ENCODE measurements around the gene TRANK1. TPM values are rescaled to one million over a fixed set of nuclear protein-coding genes. Genes with fewer than 3 reads are reported as not detected.
"Not testable (repeated sequence)": the region's sequence is repeated elsewhere in the genome, so short reads cannot be mapped to it uniquely, and the experiment has no call there.

TRANK1 gene
- total RNA-seq, 1 donor from 2014 or later, result 27.1 TPM

DNA sequence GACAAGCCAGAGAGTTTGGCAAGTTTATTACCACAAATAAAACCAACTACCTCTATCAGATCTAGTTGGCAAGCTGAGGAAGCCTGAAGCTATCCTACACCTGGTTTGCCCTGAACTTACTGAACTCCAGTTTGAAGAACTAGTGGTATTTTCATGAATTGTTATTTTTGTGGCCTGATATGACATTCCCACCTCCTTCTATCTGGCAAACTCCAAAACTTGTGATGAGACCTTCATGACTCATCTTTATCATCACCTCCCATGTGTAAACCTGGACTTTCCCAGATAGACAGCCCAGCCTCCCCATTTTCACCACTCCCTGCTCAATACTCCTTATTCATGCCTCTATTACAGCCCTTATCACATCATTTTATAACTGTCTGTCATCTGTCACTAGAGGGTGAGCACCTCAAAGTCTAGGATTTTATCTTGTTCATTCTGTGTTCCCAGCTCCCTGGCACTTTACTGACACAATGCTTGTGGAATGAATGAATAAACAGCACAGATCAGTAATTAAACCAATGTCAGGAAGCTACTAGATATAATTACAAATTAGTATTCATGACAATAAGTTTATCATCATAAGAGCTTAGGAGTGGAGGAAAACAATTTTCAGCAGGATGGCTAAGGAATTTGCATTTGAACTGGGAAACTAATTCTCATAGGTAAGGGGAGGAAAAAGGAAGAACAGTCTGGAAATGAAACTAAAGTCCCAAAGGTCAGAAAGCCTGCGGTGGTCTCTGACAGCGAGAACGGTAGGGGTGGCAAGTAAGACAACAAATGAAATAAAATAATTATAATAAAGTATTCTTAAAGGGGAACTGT lies 13.2 kb upstream of the TRANK1 start:
- DNase-seq (ENCODE audit: low spot score), result no peak
- peak; percentile 54 for ATAC-seq

GRCh38 chr3:36957063-36957462 lies 12.2 kb upstream of the TRANK1 start:
- DNase-seq (ENCODE audit: low spot score) (no peak), ATAC-seq (no peak)

DNA sequence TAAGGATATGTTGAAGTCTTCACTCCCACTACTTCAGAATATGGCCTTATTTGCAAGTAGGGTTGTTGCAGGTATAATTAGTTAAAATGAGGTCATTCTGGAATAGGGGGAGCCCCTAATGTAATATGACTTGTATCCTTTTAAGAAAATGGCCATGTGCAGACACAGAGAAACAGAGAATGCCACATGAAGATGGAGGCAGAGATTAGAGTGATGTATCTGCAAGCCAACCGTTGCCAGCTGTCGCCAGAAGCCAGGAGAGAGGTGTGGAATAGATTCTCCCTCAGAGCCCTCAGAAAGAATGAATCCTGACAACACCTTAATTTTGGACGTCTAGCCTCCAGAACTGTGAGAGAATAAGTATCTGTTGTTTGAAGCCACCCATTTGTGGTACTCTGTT lies 11.3 kb upstream of the TRANK1 start:
- ATAC-seq, result no peak

GRCh38 chr3:36954452-36955134 lies 9.7 kb upstream of the TRANK1 start:
- ATAC-seq, result no peak

More for the DNA sequence above, 11.3 kb upstream of the TRANK1 start:
- no peak for DNase-seq (ENCODE audit: low spot score)

DNA sequence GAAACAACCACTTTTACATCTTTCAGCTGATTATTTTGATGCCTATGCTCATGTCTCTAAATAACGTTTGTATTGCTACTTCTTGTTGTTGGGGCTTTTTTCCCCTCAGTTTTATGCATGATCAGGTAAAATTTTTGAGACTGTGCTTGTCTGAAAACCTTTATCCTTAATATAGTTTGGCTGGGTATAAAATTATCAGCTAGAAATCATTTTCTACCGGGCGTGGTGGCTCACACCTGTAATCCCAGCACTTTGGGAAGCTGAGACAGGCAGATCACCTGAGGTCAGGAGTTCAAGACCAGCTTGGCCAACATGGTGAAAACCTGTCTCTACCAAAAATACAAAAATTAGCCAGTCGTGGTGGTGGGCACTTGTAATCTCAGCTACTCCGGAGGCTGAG lies 3.0 kb upstream of the TRANK1 start:
- not testable (repeated sequence) for DNase-seq (ENCODE audit: low spot score); ATAC-seq

More at GRCh38 chr3:36954452-36955134, 9.7 kb upstream of the TRANK1 start:
- no peak for DNase-seq (ENCODE audit: low spot score)

GRCh38 chr3:36945333-36945980 lies 603 bp upstream of the TRANK1 start:
- no peak for DNase-seq (ENCODE audit: low spot score)
- no peak for ATAC-seq

- DNase-seq (ENCODE audit: low spot score), result peak; percentile 75
- ATAC-seq, result peak; percentile 85
These were observed 728 bp downstream of the TRANK1 start for GRCh38 chr3:36944012-36944640.

DNA sequence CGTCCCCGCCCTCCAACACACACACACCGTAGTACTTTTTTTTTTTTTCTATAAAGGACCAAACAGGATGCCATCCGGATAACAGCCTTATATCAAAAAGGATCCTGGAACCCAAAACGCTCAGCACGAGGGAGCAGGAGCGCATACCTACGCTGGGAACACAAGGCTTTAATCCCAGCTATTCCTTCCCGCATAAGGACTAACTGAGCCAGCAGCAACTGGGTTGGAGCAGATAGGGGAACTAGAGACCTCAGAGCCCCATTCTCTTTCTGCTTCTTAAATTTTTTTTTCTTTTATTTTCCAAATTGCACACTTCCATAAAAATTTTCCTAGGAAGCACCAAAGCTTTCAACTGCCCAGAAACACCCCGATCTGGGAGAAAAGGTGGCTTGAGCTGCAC lies 1.3 kb downstream of the TRANK1 start:
- DNase-seq (ENCODE audit: low spot score) (no peak), ATAC-seq (no peak)

GRCh38 chr3:36942638-36943248 lies 2.1 kb downstream of the TRANK1 start:
- ATAC-seq (no peak), DNase-seq (ENCODE audit: low spot score) (no peak)

GRCh38 chr3:36941658-36942057 lies 3.2 kb downstream of the TRANK1 start:
- no peak for ATAC-seq
- no peak for DNase-seq (ENCODE audit: low spot score)

DNA sequence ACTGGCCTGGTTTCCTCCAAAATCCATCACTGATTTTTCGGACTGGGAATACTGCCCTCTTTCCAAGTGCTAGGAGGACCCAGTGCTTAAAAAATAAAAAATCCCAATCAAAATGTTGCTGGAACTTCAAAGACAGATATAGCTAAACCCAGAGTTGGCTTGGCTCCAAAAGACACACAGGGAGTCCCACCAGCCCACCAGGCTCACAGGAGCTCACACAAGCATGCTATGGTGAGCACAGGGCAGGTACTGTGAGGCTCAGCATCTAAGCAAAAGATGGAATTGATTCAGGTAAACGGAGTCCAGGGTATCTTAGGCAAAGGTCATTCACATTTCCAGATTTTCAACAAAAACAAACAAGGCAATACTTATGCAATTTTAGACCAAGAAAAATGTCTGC lies 3.7 kb downstream of the TRANK1 start:
- DNase-seq (ENCODE audit: low spot score) (no peak), ATAC-seq (no peak)

GRCh38 chr3:36937492-36937891 lies 7.4 kb downstream of the TRANK1 start:
- DNase-seq (ENCODE audit: low spot score) (no peak), ATAC-seq (no peak)

GRCh38 chr3:36933540-36934296 lies 11.1 kb downstream of the TRANK1 start:
- peak; percentile 60 for DNase-seq (ENCODE audit: low spot score)
- peak; percentile 87 for ATAC-seq

GRCh38 chr3:36931424-36931823 lies 13.4 kb downstream of the TRANK1 start:
- ATAC-seq; DNase-seq (ENCODE audit: low spot score): not testable (repeated sequence)

- ATAC-seq, result no peak
- DNase-seq (ENCODE audit: low spot score), result no peak
These were observed 16.6 kb downstream of the TRANK1 start for GRCh38 chr3:36928220-36928619.

- DNase-seq (ENCODE audit: low spot score) (no peak), ATAC-seq (peak; percentile 80)
These were observed 18.5 kb downstream of the TRANK1 start for GRCh38 chr3:36926292-36926897.

DNA sequence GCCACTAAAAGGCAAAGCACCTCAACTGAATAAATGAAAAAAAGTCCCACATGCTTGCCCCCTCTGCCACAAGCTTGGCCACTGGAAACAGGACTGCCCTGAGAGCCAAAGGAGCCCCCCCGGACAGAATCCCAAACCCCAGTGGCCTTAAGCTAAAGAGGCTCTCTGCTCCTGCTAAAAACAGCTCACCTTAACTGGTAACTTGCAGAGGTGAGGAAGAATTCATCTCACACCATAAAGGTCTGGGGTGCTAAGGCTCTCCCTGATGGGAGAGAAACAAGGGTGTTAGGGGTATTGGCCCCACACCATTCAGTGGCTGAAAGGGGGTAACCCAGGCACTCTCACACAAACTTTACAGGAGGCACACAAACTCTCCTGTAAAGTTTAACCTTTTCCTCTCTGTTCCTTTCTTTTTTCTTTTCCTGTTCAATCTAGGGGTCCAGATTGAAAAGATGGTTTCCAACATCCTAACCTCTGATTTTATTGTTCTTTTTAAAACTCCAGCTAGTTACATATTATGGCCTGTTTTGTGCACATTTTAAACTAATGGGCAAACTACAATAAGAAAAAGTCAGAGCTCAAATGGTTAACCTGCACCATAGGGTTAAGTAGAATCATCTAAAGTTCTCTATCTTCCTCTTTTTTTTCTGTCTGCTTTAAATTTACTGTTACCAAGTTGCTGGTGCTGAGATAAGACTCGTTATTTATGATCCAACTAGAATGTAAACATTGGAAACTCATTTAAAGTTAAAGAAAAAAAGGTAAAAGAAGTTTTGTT lies 19.9 kb downstream of the TRANK1 start:
- ATAC-seq (no peak), DNase-seq (ENCODE audit: low spot score) (no peak)

DNA sequence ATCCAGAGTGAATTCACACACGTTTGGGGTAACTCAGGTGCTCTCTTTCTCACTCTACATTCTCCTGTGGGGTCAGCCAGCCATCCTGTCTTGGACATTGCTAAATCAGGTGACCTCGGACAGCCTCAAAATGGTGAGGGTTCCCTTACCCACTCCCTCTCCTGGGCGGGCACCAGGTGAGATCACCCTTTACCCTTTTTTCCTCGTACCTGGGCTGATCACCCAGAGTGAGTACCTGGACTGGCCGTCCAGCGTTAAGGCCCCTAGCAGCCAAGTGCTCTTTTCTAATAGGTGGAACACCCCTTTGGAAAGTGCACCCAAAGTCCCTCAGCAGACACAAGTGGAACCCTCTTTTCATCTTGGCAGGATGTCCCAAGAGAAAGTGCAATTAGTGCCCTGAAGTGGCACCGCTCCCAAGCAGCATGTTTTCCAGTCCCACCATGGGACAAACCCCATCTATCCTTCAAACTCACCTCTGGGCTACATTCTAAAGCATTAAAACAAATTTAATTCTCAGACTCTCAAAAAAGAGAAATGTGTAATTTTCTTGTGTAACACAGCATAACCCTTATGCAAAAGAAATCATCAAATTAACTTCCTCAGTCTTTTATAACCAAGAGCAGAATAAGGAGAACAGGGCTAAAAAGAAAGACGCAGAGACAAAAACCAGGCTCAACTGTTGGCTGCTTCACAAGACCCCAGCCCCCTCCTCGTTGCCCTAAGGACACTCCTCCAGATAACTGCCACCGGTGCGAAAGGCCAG lies 20.7 kb downstream of the TRANK1 start:
- ATAC-seq, result no peak
- no peak for DNase-seq (ENCODE audit: low spot score)

All from left lobe of liver (tissue), 2 donors.